Fibroblast of lung (primary cell): ENCODE results near the gene FXN.

Experiments
- EZH2 ChIP-seq: IDR thresholded peaks from 2 replicates; pipeline ENCODE4 v1.5.1; 2012; ENCODE audit warnings: low read length, control low read depth, mild to moderate bottlenecking; ENCODE audit errors: missing control alignments
- TF ChIP-seq, protein P1 (sequence below), 2 donors: IDR thresholded peaks in 1 of 2; conservative IDR thresholded peaks in 1 of 2; 1 replicate in 1 of 2; 2 replicates in 1 of 2; pipeline ENCODE4 v1.5.1; 2011 to 2012; ENCODE audit warnings: low read length in 2 of 2, control low read depth in 1 of 2, inconsistent platforms in 1 of 2, low read depth in 1 of 2, mild to moderate bottlenecking in 1 of 2

GRCh38 chr9:69070201-69070600 is 34.6 kb downstream of the FXN start:
- no peak for TF ChIP-seq EZH2
- TF ChIP-seq, protein P1, sequence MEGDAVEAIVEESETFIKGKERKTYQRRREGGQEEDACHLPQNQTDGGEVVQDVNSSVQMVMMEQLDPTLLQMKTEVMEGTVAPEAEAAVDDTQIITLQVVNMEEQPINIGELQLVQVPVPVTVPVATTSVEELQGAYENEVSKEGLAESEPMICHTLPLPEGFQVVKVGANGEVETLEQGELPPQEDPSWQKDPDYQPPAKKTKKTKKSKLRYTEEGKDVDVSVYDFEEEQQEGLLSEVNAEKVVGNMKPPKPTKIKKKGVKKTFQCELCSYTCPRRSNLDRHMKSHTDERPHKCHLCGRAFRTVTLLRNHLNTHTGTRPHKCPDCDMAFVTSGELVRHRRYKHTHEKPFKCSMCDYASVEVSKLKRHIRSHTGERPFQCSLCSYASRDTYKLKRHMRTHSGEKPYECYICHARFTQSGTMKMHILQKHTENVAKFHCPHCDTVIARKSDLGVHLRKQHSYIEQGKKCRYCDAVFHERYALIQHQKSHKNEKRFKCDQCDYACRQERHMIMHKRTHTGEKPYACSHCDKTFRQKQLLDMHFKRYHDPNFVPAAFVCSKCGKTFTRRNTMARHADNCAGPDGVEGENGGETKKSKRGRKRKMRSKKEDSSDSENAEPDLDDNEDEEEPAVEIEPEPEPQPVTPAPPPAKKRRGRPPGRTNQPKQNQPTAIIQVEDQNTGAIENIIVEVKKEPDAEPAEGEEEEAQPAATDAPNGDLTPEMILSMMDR (conservative IDR thresholded peaks at IDR 0.05 in 1 of 2, IDR thresholded peaks at IDR 0.05 in 1 of 2; ENCODE audit: low read depth in 1 of 2, low read length in 2 of 2) = no peak
